ENCODE measurements around the gene HGFAC.

HGFAC gene

DNA sequence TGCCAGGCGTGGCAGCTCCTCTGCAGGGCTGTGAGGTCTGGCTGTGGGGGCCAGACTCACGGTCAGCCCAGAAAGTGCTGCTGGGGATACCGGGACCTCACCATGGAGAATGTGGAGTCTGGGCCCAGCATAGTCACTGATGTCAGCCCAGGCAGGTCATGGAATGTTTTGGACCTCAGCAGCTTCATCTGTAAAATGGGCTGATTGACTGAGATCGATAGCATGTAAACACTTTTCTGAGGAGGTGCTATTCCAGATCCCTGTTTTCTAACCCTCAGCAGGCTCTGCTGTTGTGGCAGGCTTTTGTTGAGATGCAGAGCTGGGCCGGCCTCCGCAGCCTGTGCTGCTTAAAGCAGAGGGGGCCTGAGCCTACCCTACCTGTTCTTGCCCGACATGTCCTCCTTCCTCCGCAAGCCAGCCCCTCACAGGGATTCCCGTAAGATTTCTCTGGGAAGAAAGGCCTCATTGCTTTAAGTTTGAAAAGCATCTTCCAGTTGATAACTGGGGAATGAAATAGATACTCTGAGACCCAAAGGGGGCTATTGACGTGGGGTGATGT is 38.3 kb upstream of the HGFAC start:
- Histone ChIP-seq H3K9ac (ENCODE audit: low read depth in 1 of 2, low read length in 2 of 2) (no peak overlapping the region), H3K4me1 (ENCODE audit: control insufficient read depth in 1 of 2, insufficient read depth in 2 of 2, low read length in 2 of 2) (no peaks in the 10 kb centered on the region), H3K27me3 (ENCODE audit: control insufficient read depth in 1 of 2, insufficient read depth in 2 of 2, low read length in 2 of 2) (no peaks in the 10 kb centered on the region), H3K27ac (ENCODE audit: low read depth, low read length) (no peak overlapping the region), H3K36me3 (ENCODE audit: control insufficient read depth in 1 of 2, insufficient read depth in 2 of 2, low read length in 2 of 2) (no peaks in the 10 kb centered on the region), H3K4me3 (ENCODE audit: low read depth in 1 of 2, low read length in 2 of 2) (no peak overlapping the region), H3K9me3 (ENCODE audit: control insufficient read depth in 1 of 2, low read length in 2 of 2) (peaks cover 0 to 7% of the 10 kb centered on the region in 2 donors)

- H3K4me1 ChIP-seq (ENCODE audit: control insufficient read depth in 1 of 2, insufficient read depth in 2 of 2, low read length in 2 of 2) = no peaks in the 10 kb centered on the region
- H3K4me3 ChIP-seq (ENCODE audit: low read depth in 1 of 2, low read length in 2 of 2) = no peak overlapping the region
- no peak overlapping the region for H3K27ac ChIP-seq (ENCODE audit: low read depth, low read length)
- peaks cover 0 to 7% of the 10 kb centered on the region in 2 donors for H3K9me3 ChIP-seq (ENCODE audit: control insufficient read depth in 1 of 2, low read length in 2 of 2)
- H3K36me3 ChIP-seq (ENCODE audit: control insufficient read depth in 1 of 2, insufficient read depth in 2 of 2, low read length in 2 of 2) = no peaks in the 10 kb centered on the region
- no peaks in the 10 kb centered on the region for H3K27me3 ChIP-seq (ENCODE audit: control insufficient read depth in 1 of 2, insufficient read depth in 2 of 2, low read length in 2 of 2)
- no peak overlapping the region for H3K9ac ChIP-seq (ENCODE audit: low read depth in 1 of 2, low read length in 2 of 2)
Observed at GRCh38 chr4:3404546-3404945, 37.2 kb upstream of the HGFAC start.

- Histone ChIP-seq H3K27ac (ENCODE audit: low read depth, low read length) (no peak overlapping the region), H3K27me3 (ENCODE audit: control insufficient read depth in 1 of 2, insufficient read depth in 2 of 2, low read length in 2 of 2) (no peaks in the 10 kb centered on the region), H3K9me3 (ENCODE audit: control insufficient read depth in 1 of 2, low read length in 2 of 2) (peaks cover 0 to 7% of the 10 kb centered on the region in 2 donors), H3K9ac (ENCODE audit: low read depth in 1 of 2, low read length in 2 of 2) (no peak overlapping the region), H3K4me3 (ENCODE audit: low read depth in 1 of 2, low read length in 2 of 2) (no peak overlapping the region), H3K4me1 (ENCODE audit: control insufficient read depth in 1 of 2, insufficient read depth in 2 of 2, low read length in 2 of 2) (no peaks in the 10 kb centered on the region), H3K36me3 (ENCODE audit: control insufficient read depth in 1 of 2, insufficient read depth in 2 of 2, low read length in 2 of 2) (no peaks in the 10 kb centered on the region)
Observed at GRCh38 chr4:3405176-3405575, 36.6 kb upstream of the HGFAC start.

- peaks cover 0 to 7% of the 10 kb centered on the region in 2 donors for H3K9me3 ChIP-seq (ENCODE audit: control insufficient read depth in 1 of 2, low read length in 2 of 2)
- H3K4me3 ChIP-seq (ENCODE audit: low read depth in 1 of 2, low read length in 2 of 2) = no peak overlapping the region
- H3K27me3 ChIP-seq (ENCODE audit: control insufficient read depth in 1 of 2, insufficient read depth in 2 of 2, low read length in 2 of 2) = no peaks in the 10 kb centered on the region
- H3K4me1 ChIP-seq (ENCODE audit: control insufficient read depth in 1 of 2, insufficient read depth in 2 of 2, low read length in 2 of 2) = no peaks in the 10 kb centered on the region
- no peaks in the 10 kb centered on the region for H3K36me3 ChIP-seq (ENCODE audit: control insufficient read depth in 1 of 2, insufficient read depth in 2 of 2, low read length in 2 of 2)
- H3K27ac ChIP-seq (ENCODE audit: low read depth, low read length) = no peak overlapping the region
- H3K9ac ChIP-seq (ENCODE audit: low read depth in 1 of 2, low read length in 2 of 2) = no peak overlapping the region
Observed at GRCh38 chr4:3406021-3406420, 35.7 kb upstream of the HGFAC start.

GRCh38 chr4:3406431-3406830 is 35.3 kb upstream of the HGFAC start:
- no peak overlapping the region for H3K27ac ChIP-seq (ENCODE audit: low read depth, low read length)
- no peaks in the 10 kb centered on the region for H3K27me3 ChIP-seq (ENCODE audit: control insufficient read depth in 1 of 2, insufficient read depth in 2 of 2, low read length in 2 of 2)
- H3K36me3 ChIP-seq (ENCODE audit: control insufficient read depth in 1 of 2, insufficient read depth in 2 of 2, low read length in 2 of 2) = no peaks in the 10 kb centered on the region
- H3K9ac ChIP-seq (ENCODE audit: low read depth in 1 of 2, low read length in 2 of 2) = no peak overlapping the region
- no peaks in the 10 kb centered on the region for H3K4me1 ChIP-seq (ENCODE audit: control insufficient read depth in 1 of 2, insufficient read depth in 2 of 2, low read length in 2 of 2)
- no peak overlapping the region for H3K4me3 ChIP-seq (ENCODE audit: low read depth in 1 of 2, low read length in 2 of 2)
- H3K9me3 ChIP-seq (ENCODE audit: control insufficient read depth in 1 of 2, low read length in 2 of 2) = peaks cover 0 to 7% of the 10 kb centered on the region in 2 donors

- no peaks in the 10 kb centered on the region for H3K36me3 ChIP-seq (ENCODE audit: control insufficient read depth in 1 of 2, insufficient read depth in 2 of 2, low read length in 2 of 2)
- no peaks in the 10 kb centered on the region for H3K27me3 ChIP-seq (ENCODE audit: control insufficient read depth in 1 of 2, insufficient read depth in 2 of 2, low read length in 2 of 2)
- no peaks in the 10 kb centered on the region for H3K4me1 ChIP-seq (ENCODE audit: control insufficient read depth in 1 of 2, insufficient read depth in 2 of 2, low read length in 2 of 2)
- H3K9ac ChIP-seq (ENCODE audit: low read depth in 1 of 2, low read length in 2 of 2) = no peak overlapping the region
- no peak overlapping the region for H3K4me3 ChIP-seq (ENCODE audit: low read depth in 1 of 2, low read length in 2 of 2)
- no peak overlapping the region for H3K27ac ChIP-seq (ENCODE audit: low read depth, low read length)
- peaks cover 0 to 7% of the 10 kb centered on the region in 2 donors for H3K9me3 ChIP-seq (ENCODE audit: control insufficient read depth in 1 of 2, low read length in 2 of 2)
Observed at GRCh38 chr4:3407171-3407771, 34.5 kb upstream of the HGFAC start.

- Histone ChIP-seq H3K4me3 (ENCODE audit: low read depth in 1 of 2, low read length in 2 of 2) (no peak overlapping the region), H3K27ac (ENCODE audit: low read depth, low read length) (no peak overlapping the region), H3K27me3 (ENCODE audit: control insufficient read depth in 1 of 2, insufficient read depth in 2 of 2, low read length in 2 of 2) (no peaks in the 10 kb centered on the region), H3K9ac (ENCODE audit: low read depth in 1 of 2, low read length in 2 of 2) (no peak overlapping the region), H3K9me3 (ENCODE audit: control insufficient read depth in 1 of 2, low read length in 2 of 2) (peaks cover 0 to 7% of the 10 kb centered on the region in 2 donors), H3K4me1 (ENCODE audit: control insufficient read depth in 1 of 2, insufficient read depth in 2 of 2, low read length in 2 of 2) (no peaks in the 10 kb centered on the region), H3K36me3 (ENCODE audit: control insufficient read depth in 1 of 2, insufficient read depth in 2 of 2, low read length in 2 of 2) (no peaks in the 10 kb centered on the region)
Observed at GRCh38 chr4:3407930-3408792, 33.6 kb upstream of the HGFAC start.

- H3K4me3 ChIP-seq (ENCODE audit: low read depth in 1 of 2, low read length in 2 of 2) = no peak overlapping the region
- H3K36me3 ChIP-seq (ENCODE audit: control insufficient read depth in 1 of 2, insufficient read depth in 2 of 2, low read length in 2 of 2) = peaks cover 0 to 3% of the 10 kb centered on the region in 2 donors
- no peaks in the 10 kb centered on the region for H3K4me1 ChIP-seq (ENCODE audit: control insufficient read depth in 1 of 2, insufficient read depth in 2 of 2, low read length in 2 of 2)
- H3K27me3 ChIP-seq (ENCODE audit: control insufficient read depth in 1 of 2, insufficient read depth in 2 of 2, low read length in 2 of 2) = no peaks in the 10 kb centered on the region
- H3K9me3 ChIP-seq (ENCODE audit: control insufficient read depth in 1 of 2, low read length in 2 of 2) = peaks cover 0 to 7% of the 10 kb centered on the region in 2 donors
- no peak overlapping the region for H3K27ac ChIP-seq (ENCODE audit: low read depth, low read length)
- H3K9ac ChIP-seq (ENCODE audit: low read depth in 1 of 2, low read length in 2 of 2) = no peak overlapping the region
Observed at GRCh38 chr4:3408793-3409330, 32.9 kb upstream of the HGFAC start.

GRCh38 chr4:3409571-3410091 is 32.1 kb upstream of the HGFAC start:
- H3K27ac ChIP-seq (ENCODE audit: low read depth, low read length) = no peak overlapping the region

More at GRCh38 chr4:3409571-3410091, 32.1 kb upstream of the HGFAC start:
- Histone ChIP-seq H3K27me3 (ENCODE audit: control insufficient read depth in 1 of 2, insufficient read depth in 2 of 2, low read length in 2 of 2) (no peaks in the 10 kb centered on the region), H3K36me3 (ENCODE audit: control insufficient read depth in 1 of 2, insufficient read depth in 2 of 2, low read length in 2 of 2) (peaks cover 0 to 3% of the 10 kb centered on the region in 2 donors), H3K4me1 (ENCODE audit: control insufficient read depth in 1 of 2, insufficient read depth in 2 of 2, low read length in 2 of 2) (no peaks in the 10 kb centered on the region), H3K9ac (ENCODE audit: low read depth in 1 of 2, low read length in 2 of 2) (no peak overlapping the region), H3K9me3 (ENCODE audit: control insufficient read depth in 1 of 2, low read length in 2 of 2) (no peaks in the 10 kb centered on the region), H3K4me3 (ENCODE audit: low read depth in 1 of 2, low read length in 2 of 2) (no peak overlapping the region)

Measured in duodenal mucosa (tissue), 2 donors.